ENCODE results near the gene SH3PXD2A. TPM values are rescaled to one million over a fixed set of nuclear protein-coding genes. Genes with fewer than 3 reads are reported as not detected.
A peak's percentile ranks its signal among the peaks of the same experiment; 100 is the strongest.

Gene SH3PXD2A
- total and polyA plus RNA-seq, 9 of the 15 experiments (the other 6 are each of a cell fraction or from before 2014, with no cell fraction given) = 0.41 to 9.3 (median 2.5) TPM

DNA sequence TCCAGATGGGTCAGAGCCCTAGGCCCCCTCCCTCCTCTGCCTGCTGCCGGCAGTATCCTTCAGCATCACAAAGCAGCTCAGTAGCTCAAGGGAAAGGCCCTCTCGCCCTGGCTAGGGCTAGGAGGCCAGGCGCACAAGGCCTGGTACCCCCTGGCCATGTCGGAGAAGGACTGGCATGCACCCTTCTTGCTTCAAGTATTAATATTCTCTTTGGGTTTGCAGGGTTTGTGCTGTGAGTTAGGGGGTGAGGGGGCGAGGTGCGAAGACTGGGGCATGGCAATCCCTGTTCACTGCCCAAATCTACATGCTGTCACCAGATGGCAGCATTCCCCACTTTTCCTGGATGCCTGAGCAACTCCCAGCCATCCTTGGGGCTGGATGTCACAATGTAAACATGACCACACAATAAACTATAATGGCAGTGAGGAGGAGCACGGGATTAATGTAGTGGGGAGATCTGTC is 256.7 kb downstream of the SH3PXD2A start (continued):
- TF ChIP-seq, protein P1, sequence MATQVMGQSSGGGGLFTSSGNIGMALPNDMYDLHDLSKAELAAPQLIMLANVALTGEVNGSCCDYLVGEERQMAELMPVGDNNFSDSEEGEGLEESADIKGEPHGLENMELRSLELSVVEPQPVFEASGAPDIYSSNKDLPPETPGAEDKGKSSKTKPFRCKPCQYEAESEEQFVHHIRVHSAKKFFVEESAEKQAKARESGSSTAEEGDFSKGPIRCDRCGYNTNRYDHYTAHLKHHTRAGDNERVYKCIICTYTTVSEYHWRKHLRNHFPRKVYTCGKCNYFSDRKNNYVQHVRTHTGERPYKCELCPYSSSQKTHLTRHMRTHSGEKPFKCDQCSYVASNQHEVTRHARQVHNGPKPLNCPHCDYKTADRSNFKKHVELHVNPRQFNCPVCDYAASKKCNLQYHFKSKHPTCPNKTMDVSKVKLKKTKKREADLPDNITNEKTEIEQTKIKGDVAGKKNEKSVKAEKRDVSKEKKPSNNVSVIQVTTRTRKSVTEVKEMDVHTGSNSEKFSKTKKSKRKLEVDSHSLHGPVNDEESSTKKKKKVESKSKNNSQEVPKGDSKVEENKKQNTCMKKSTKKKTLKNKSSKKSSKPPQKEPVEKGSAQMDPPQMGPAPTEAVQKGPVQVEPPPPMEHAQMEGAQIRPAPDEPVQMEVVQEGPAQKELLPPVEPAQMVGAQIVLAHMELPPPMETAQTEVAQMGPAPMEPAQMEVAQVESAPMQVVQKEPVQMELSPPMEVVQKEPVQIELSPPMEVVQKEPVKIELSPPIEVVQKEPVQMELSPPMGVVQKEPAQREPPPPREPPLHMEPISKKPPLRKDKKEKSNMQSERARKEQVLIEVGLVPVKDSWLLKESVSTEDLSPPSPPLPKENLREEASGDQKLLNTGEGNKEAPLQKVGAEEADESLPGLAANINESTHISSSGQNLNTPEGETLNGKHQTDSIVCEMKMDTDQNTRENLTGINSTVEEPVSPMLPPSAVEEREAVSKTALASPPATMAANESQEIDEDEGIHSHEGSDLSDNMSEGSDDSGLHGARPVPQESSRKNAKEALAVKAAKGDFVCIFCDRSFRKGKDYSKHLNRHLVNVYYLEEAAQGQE (IDR thresholded peaks at IDR 0.05; ENCODE audit: borderline replicate concordance) = peak; percentile 67; the same call in 1 of the 2 replicates
- TF ChIP-seq, protein P1 (CRISPR knock-in tag; IDR thresholded peaks at IDR 0.05; ENCODE audit: low read depth) = no peak
- TF ChIP-seq MTF1 (CRISPR knock-in tag; IDR thresholded peaks at IDR 0.05; ENCODE audit: borderline replicate concordance) = no peak
- TF ChIP-seq, protein P2, sequence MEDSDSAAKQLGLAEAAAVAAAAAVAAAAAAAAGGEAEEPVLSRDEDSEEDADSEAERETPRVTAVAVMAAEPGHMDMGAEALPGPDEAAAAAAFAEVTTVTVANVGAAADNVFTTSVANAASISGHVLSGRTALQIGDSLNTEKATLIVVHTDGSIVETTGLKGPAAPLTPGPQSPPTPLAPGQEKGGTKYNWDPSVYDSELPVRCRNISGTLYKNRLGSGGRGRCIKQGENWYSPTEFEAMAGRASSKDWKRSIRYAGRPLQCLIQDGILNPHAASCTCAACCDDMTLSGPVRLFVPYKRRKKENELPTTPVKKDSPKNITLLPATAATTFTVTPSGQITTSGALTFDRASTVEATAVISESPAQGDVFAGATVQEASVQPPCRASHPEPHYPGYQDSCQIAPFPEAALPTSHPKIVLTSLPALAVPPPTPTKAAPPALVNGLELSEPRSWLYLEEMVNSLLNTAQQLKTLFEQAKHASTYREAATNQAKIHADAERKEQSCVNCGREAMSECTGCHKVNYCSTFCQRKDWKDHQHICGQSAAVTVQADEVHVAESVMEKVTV (CRISPR knock-in tag; IDR thresholded peaks at IDR 0.05) = peak; percentile 87
- no peak for TF ChIP-seq POLR2G (IDR thresholded peaks at IDR 0.05; ENCODE audit: low read depth, low read length)
- no peak for TF ChIP-seq ZNF583 (CRISPR knock-in tag; IDR thresholded peaks at IDR 0.05)
- no peak for TF ChIP-seq ZNF696 (CRISPR knock-in tag; conservative IDR thresholded peaks at IDR 0.05)
- no peak for TF ChIP-seq CHD1 (IDR thresholded peaks at IDR 0.05; ENCODE audit: low read length)
- no peak for TF ChIP-seq ZFP1 (CRISPR knock-in tag; IDR thresholded peaks at IDR 0.05)
- TF ChIP-seq RBM39 (optimal IDR thresholded peaks at IDR 0.05; ENCODE audit: low read depth, low read length) = no peak
- TF ChIP-seq ETS2 (tag; IDR thresholded peaks at IDR 0.05; ENCODE audit: borderline replicate concordance, poor library complexity, severe bottlenecking) = no peak
- TF ChIP-seq TBL1XR1 (IDR thresholded peaks at IDR 0.05; ENCODE audit: low read length in 2 of 2) = no peak
- TF ChIP-seq PTTG1 (tag; IDR thresholded peaks at IDR 0.05; ENCODE audit: low read depth) = no peak
- TF ChIP-seq ZNF197 (CRISPR knock-in tag; IDR thresholded peaks at IDR 0.05; ENCODE audit: low read depth) = no peak
- no peak for TF ChIP-seq HDAC6 (IDR thresholded peaks at IDR 0.05; ENCODE audit: low read depth, low read length)
- no peak for TF ChIP-seq SMARCC2 (IDR thresholded peaks at IDR 0.05; ENCODE audit: low read depth)

Measured in K562 (cell line).